ENCODE measurements around the gene TROAP.
"Not testable (repeated sequence)": the region's sequence is repeated elsewhere in the genome, so short reads cannot be mapped to it uniquely, and the experiment has no call there.

The TROAP gene

GRCh38 chr12:49293056-49293956 is 29.7 kb upstream of the TROAP start:
- DNase-seq (ENCODE audit: extremely low spot score, insufficient read length, low read depth) (no peak), FAIRE-seq (no peak)

- no peak for FAIRE-seq
Measured at GRCh38 chr12:49294086-49294803, 28.8 kb upstream of the TROAP start.

DNA sequence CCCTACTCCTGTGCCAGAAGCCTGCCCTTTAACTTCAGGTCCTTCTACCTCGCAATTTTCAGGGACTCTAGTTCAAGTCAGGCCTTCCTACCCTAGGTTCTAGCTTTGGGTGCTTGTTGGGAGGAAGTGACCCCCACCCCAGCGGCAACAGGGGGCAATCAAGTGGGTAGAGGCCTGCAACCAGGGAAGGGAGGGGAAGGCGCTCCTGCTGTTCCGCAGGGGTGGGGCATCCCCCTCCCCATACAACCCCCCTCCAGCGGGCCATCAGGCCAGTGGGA is 28.3 kb upstream of the TROAP start:
- no peak for FAIRE-seq

More at GRCh38 chr12:49294086-49294803, 28.8 kb upstream of the TROAP start:
- DNase-seq (ENCODE audit: extremely low spot score, insufficient read length, low read depth): no peak

GRCh38 chr12:49295082-49295936 is 27.7 kb upstream of the TROAP start, which contains the start of gene PRPH:
Gene PRPH (plus strand): TSS chr12:49295147. CDS start chr12:49295201, 54 bp downstream.
- DNase-seq (ENCODE audit: extremely low spot score, insufficient read length, low read depth) (no peak), FAIRE-seq (no peak)

More for the DNA sequence above, 28.3 kb upstream of the TROAP start:
- DNase-seq (ENCODE audit: extremely low spot score, insufficient read length, low read depth): no peak

DNA sequence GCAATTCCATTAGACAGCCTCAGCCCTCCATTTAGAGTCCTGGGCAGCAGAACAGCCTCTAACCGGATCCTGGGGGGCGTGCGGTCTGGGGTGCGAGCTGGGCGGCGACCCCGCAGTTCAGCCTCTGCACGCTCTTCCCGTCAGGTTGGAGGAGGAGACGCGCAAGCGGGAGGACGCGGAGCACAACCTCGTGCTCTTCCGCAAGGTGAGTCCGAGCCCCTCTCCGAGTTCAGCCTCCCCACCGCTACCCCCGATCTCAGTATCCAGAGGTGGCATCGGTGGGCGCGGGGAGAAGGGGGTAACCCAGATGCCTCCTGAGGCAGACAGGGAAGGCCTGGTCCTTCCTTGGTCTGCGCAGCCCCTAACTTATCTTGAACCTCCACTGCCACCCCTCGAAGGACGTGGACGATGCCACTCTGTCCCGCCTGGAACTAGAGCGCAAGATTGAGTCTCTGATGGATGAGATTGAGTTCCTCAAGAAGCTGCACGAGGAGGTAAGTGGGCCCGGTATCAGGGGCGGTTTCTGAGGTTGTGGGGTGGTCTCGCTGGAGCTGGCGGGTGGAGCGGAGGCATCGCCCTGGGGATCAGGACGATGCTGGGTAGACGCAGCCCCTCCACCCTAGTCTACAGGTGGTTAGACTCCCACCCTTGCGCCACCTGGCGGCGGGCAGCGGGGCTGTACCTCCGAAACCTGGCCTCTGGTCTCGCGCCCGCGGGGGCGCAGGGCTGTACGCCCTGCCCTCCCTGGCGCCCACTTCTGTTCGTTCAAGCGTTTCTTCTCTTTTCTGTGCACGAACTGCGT is 26.8 kb upstream of the TROAP start:
- DNase-seq (ENCODE audit: extremely low spot score, insufficient read length, low read depth) (peak; percentile 69), FAIRE-seq (no peak)

GRCh38 chr12:49296836-49297694 is 26.0 kb upstream of the TROAP start:
- no peak for DNase-seq (ENCODE audit: extremely low spot score, insufficient read length, low read depth)
- no peak for FAIRE-seq

DNA sequence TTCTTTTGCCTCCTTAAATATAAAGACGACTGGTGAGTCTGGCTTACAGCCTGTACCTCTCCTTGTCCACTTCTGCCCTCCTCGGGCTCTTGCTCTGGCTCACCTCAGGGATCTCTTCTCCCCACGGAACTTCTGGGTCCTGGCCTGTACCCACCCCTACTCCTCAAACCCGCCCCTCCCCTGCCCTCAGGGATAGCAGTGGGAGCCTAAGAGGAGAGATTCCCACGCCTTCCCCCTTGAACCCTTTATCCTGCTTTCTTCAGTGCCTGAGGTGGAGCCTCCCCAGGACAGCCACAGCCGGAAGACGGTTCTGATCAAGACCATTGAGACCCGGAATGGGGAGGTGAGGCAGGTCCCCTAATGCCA is 25.4 kb upstream of the TROAP start:
- DNase-seq (ENCODE audit: extremely low spot score, insufficient read length, low read depth): no peak

DNA sequence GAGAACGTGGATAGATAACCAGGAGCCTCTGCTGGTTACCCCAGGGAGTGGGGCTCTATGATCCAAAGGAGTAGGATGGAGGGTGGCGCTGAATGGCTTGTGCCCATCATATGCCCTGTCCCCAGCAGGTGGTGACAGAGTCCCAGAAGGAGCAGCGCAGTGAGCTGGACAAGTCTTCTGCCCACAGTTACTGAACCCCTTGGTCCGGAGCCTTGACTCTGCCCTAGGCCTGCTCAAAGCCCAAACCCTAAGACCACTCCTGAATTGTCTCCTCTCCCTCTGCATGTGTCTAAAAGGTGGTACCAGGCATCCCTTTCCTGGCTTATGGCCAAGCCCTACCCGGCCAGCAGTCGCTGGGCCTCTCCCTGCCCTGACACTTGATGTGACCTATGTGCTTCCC is 24.9 kb upstream of the TROAP start:
- DNase-seq (ENCODE audit: extremely low spot score, insufficient read length, low read depth) (no peak), FAIRE-seq (no peak)

More for the DNA sequence above, 25.4 kb upstream of the TROAP start:
- FAIRE-seq: no peak

DNA sequence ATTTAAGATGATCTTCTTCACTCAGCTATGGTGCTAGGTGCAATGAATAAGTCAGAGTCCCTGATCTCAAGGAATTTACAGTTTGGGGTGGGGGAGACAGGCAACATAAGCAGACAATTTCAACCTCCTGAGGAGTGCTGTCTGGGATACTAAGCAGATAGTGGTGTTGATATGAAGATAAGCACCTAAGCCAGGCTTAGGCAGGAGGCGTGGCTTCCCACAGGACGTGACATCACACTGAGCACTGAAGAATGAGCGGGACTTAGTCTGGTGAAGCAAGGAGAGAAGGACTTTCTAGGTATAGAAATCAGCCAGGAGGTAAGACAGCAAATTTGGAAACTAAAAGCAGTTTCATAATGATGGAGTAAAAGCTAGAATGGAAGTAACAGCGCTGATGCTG is 21.3 kb upstream of the TROAP start:
- FAIRE-seq (no peak), DNase-seq (ENCODE audit: extremely low spot score, insufficient read length, low read depth) (no peak)

GRCh38 chr12:49304161-49304560 is 18.9 kb upstream of the TROAP start:
- no peak for DNase-seq (ENCODE audit: extremely low spot score, insufficient read length, low read depth)

DNA sequence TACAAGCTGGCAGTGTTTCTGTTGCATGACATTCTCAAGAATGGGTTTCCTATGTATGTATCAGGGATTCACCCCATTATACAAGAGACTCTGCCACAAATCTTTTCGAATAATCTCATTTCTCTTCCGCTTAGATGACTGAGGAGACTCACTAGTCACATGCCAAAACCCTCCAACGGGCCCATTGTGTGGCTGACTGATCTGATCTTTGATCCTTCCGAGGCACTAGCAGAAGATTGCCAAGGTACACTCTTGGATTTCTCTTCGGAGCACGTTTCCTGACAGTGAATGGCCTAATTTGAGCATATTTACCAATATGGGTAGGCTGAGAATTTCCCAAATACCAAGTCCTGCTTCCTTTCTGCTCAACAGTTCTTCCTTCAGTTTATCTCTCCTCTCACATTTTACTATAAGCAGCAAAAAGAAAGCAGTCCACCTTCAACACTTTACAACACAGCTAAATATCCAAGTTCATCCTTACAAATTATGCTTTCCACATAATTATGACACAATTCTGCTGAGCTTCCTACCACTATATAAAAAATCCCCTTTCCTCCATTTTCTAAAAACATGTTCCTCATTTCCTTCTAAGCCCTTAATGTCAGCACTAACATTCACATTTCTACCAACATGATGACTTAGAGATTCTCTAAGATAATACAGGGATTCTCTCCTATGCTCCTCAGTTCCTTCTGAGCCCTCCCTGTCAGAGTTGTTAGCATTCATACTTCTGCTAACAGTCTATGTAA is 17.1 kb upstream of the TROAP start:
- no peak for DNase-seq (ENCODE audit: extremely low spot score, insufficient read length, low read depth)
- FAIRE-seq: no peak

More at GRCh38 chr12:49304161-49304560, 18.9 kb upstream of the TROAP start:
- FAIRE-seq: no peak

GRCh38 chr12:49309386-49309785 is 13.7 kb upstream of the TROAP start:
- FAIRE-seq (no peak), DNase-seq (ENCODE audit: extremely low spot score, insufficient read length, low read depth) (no peak)

DNA sequence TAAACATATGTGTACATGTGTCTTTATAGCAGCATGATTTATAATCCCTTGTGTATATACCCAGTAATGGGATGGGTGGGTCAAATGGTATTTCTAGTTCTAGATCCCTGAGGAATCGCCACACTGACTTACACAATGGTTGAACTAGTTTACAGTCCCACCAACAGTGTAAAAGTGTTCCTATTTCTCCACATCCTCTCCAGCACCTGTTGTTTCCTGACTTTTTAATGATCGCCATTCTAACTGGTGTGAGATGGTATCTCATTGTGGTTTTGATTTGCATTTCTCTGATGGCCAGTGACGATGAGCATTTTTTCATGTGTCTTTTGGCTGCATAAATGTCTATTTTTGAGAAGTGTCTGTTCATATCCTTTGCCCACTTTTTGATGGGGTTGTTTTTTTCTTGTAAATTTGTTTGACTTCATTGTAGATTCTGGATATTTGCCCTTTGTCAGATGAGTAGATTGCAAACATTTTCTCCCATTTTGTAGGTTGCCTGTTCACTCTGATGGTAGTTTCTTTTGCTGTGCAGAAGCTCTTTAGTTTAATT is 12.5 kb upstream of the TROAP start:
- FAIRE-seq; DNase-seq (ENCODE audit: extremely low spot score, insufficient read length, low read depth): not testable (repeated sequence)

- FAIRE-seq (no peak), DNase-seq (ENCODE audit: extremely low spot score, insufficient read length, low read depth) (no peak)
Measured at GRCh38 chr12:49314811-49315210, 8.2 kb upstream of the TROAP start.

GRCh38 chr12:49317118-49317517 is 5.9 kb upstream of the TROAP start:
- DNase-seq (ENCODE audit: extremely low spot score, insufficient read length, low read depth); FAIRE-seq: not testable (repeated sequence)

DNA sequence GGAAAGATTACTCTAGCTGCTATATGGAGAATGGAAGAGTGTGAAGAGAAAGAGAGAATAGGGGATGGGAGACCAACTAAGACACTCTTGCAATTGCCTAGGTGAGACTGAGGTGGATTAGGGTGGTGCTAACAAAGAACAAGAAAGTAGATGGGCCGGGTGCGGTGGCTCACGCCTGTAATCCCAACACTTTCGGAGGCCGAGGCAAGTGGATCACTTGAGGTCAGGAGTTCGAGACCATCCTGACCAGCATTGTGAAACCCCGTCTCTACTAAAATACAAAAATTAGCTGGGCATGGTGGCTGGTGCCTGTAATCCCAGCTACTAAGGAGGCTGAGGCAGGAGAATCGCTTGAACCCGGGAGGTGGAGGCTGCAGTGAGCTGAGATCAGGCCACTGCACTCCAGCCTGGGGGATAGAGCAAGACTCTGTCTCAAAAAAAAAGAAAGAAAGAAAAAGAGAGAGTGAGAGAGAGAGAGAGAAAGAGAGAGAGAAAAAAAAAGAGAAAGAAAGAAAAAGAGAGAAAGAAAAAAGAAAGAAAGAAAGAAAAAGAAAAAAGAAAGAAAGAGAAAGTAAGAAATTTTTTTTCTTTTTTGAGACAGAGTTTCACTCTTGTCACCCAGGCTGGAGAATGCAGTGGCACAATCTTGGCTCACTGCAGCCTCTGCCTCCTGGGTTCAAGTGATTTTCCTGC is 2.5 kb upstream of the TROAP start:
- FAIRE-seq; DNase-seq (ENCODE audit: extremely low spot score, insufficient read length, low read depth): not testable (repeated sequence)

DNA sequence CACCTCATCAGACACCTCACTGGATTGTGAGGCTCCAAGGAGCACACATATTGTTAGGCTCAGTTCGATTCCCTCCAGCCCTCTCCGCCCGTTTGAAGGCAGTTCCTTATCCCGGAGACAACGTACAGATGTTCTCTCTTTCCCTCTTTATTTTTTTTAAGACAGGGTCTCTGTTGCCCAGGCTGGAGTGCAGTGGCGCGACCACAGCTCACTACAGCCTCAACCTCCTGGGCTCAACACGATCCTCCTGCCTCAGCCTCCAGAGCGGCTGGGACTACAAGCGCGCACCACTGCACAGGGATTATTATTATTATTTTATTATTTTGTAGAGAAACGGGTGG is 718 bp upstream of the TROAP start:
- FAIRE-seq: no peak
- no peak for DNase-seq (ENCODE audit: extremely low spot score, insufficient read length, low read depth)
